IMR-90 (cell line): Measurements from ENCODE around the gene NCOA5. TPM values are rescaled to one million over a fixed set of nuclear protein-coding genes. Genes with fewer than 3 reads are reported as not detected.

Experiments used
- ATAC-seq: fragments of 200-7000 bp; cut with Tn5 transposase; 2 replicates; pipeline ENCODE4 v1.9.1; 2020; ENCODE audit warnings: low read depth, mild to moderate bottlenecking, moderate library complexity
- BruUV-seq: library from RNA; stranded (reverse); fragments of 400-500 nt; replicated peaks from 2 replicates; lab custom pipeline; 2021; lab: Mats Ljungman, UMichigan
- CTCF ChIA-PET: fragments of 300-600 bp; formaldehyde crosslinking; extraction: SDS; loops from one replicate; lab custom pipeline; 2021; ENCODE audit warnings: antibody characterized with exemption; lab: Yijun Ruan, JAX
- POLR2A ChIA-PET: fragments of 300-600 bp; sonication (Branson Sonifier 250); formaldehyde crosslinking; loops from one replicate; lab custom pipeline; 2022; ENCODE audit warnings: antibody characterized with exemption; ENCODE audit not compliant: unreplicated experiment; lab: Charles Lee
- DNase-seq: peaks from one replicate; pipeline ENCODE4 v3.0.0; 2013
- H2AFZ ChIP-seq: replicated peaks from 2 replicates; pipeline ENCODE3; 2013; ENCODE audit warnings: low read length, mild to moderate bottlenecking; ENCODE audit not compliant: poor library complexity
- H2AK5ac ChIP-seq: 2 replicates; pipeline ENCODE4 v1.6.1; 2013; ENCODE audit warnings: low read depth, low read length, inconsistent platforms
- H2AK9ac ChIP-seq: replicated peaks from 2 replicates; pipeline ENCODE3; 2013; ENCODE audit warnings: mild to moderate bottlenecking, low read depth, low read length, moderate library complexity; ENCODE audit not compliant: poor library complexity
- H2BK120ac ChIP-seq: 2 replicates; pipeline ENCODE4 v1.6.1; 2013; ENCODE audit warnings: low read depth, low read length, inconsistent platforms
- H2BK15ac ChIP-seq: 3 replicates; pipeline ENCODE4 v1.6.1; 2013; ENCODE audit warnings: low read depth, low read length, inconsistent platforms
- H2BK20ac ChIP-seq: 2 replicates; pipeline ENCODE4 v1.6.1; 2013; ENCODE audit warnings: low read depth, mild to moderate bottlenecking, inconsistent platforms, low read length, moderate library complexity
- H2BK5ac ChIP-seq: 2 replicates; pipeline ENCODE4 v1.6.1; 2013; ENCODE audit warnings: mild to moderate bottlenecking, low read depth, low read length, inconsistent platforms; ENCODE audit not compliant: poor library complexity, severe bottlenecking
- H3K14ac ChIP-seq: replicated peaks from 2 replicates; pipeline ENCODE4 v1.6.1; 2013; ENCODE audit warnings: low read depth, low read length, inconsistent platforms
- H3K18ac ChIP-seq: 2 replicates; pipeline ENCODE4 v1.6.1; 2013; ENCODE audit warnings: low read depth, low read length, control low read depth
- H3K23ac ChIP-seq: 2 replicates; pipeline ENCODE4 v1.6.1; 2013; ENCODE audit warnings: low read depth, low read length, inconsistent platforms
- H3K27ac ChIP-seq: 2 replicates; pipeline ENCODE4 v1.5.1; 2013; ENCODE audit warnings: mild to moderate bottlenecking, control low read depth, low read length; ENCODE audit not compliant: insufficient read depth
- H3K27me3 ChIP-seq: 2 replicates; pipeline ENCODE4 v1.6.1; 2013; ENCODE audit warnings: low read length; ENCODE audit not compliant: control insufficient read depth, insufficient read depth
- H3K36me3 ChIP-seq: 2 replicates; pipeline ENCODE4 v1.6.1; 2013; ENCODE audit warnings: low read length, mixed read lengths; ENCODE audit not compliant: control insufficient read depth, insufficient read depth
- H3K4ac ChIP-seq: 2 replicates; pipeline ENCODE4 v1.6.1; 2013; ENCODE audit warnings: low read depth, low read length, inconsistent platforms
- H3K4me1 ChIP-seq: 2 replicates; pipeline ENCODE4 v1.6.1; 2013; ENCODE audit warnings: low read length, mixed read lengths; ENCODE audit not compliant: control insufficient read depth, insufficient read depth
- H3K4me2 ChIP-seq: 2 replicates; pipeline ENCODE4 v1.6.1; 2013; ENCODE audit warnings: low read depth, mild to moderate bottlenecking, control low read depth, low read length, moderate library complexity
- H3K4me3 ChIP-seq: 2 replicates; pipeline ENCODE4 v1.5.1; 2013; ENCODE audit warnings: low read depth, mild to moderate bottlenecking, control low read depth, low read length, moderate library complexity; ENCODE audit not compliant: insufficient read depth
- H3K56ac ChIP-seq: 2 replicates; pipeline ENCODE4 v1.6.1; 2013; ENCODE audit warnings: low read length, inconsistent platforms; ENCODE audit not compliant: insufficient read depth; ENCODE audit errors: extremely low read depth
- H3K79me1 ChIP-seq, 2 experiments: 2 replicates each; pipeline ENCODE4 v1.6.1; 2013; ENCODE audit warnings: low read length in 2 of 2, inconsistent platforms in 1 of 2, low read depth in 1 of 2
- H3K9ac ChIP-seq: 2 replicates; pipeline ENCODE4 v1.6.1; 2013; ENCODE audit warnings: low read depth, low read length, control low read depth
- H3K9me1 ChIP-seq: 2 replicates; pipeline ENCODE4 v1.6.1; 2013; ENCODE audit warnings: low read length, inconsistent platforms; ENCODE audit not compliant: insufficient read depth
- H3K9me3 ChIP-seq: 2 replicates; pipeline ENCODE4 v1.6.1; 2013; ENCODE audit warnings: low read length; ENCODE audit not compliant: control insufficient read depth, insufficient read depth
- H4K20me1 ChIP-seq: 2 replicates; pipeline ENCODE4 v1.6.1; 2013; ENCODE audit warnings: low read length, inconsistent platforms; ENCODE audit not compliant: insufficient read depth
- H4K5ac ChIP-seq: 2 replicates; pipeline ENCODE4 v1.6.1; 2013; ENCODE audit warnings: mild to moderate bottlenecking, low read depth, low read length, control low read depth
- H4K8ac ChIP-seq, 2 experiments: 2 replicates each; pipeline ENCODE4 v1.6.1; 2013; ENCODE audit warnings: low read depth in 2 of 2, low read length in 2 of 2, control low read depth in 1 of 2, inconsistent platforms in 1 of 2
- H4K91ac ChIP-seq: 2 replicates; pipeline ENCODE4 v1.6.1; 2013; ENCODE audit warnings: low read depth, low read length, inconsistent platforms; ENCODE audit not compliant: insufficient read depth
- CEBPB ChIP-seq: IDR thresholded peaks from 2 replicates; pipeline ENCODE4 v1.6.1; 2012; ENCODE audit warnings: low read depth, low read length, improper control_type of control experiment
- CHD1 ChIP-seq: IDR thresholded peaks from 2 replicates; pipeline ENCODE4 v1.6.1; 2012; ENCODE audit warnings: low read depth, low read length, improper control_type of control experiment
- MAZ ChIP-seq: IDR thresholded peaks from 2 replicates; pipeline ENCODE4 v1.6.1; 2012; ENCODE audit warnings: low read depth, mild to moderate bottlenecking, low read length, improper control_type of control experiment, moderate library complexity, borderline replicate concordance
- MXI1 ChIP-seq: IDR thresholded peaks from 2 replicates; pipeline ENCODE4 v1.6.1; 2012; ENCODE audit warnings: low read depth, mild to moderate bottlenecking, low read length, moderate library complexity, borderline replicate concordance
- POLR2A ChIP-seq: IDR thresholded peaks from 2 replicates; pipeline ENCODE4 v1.6.1; 2012; ENCODE audit warnings: mild to moderate bottlenecking, low read depth, low read length
- RAD21 ChIP-seq: IDR thresholded peaks from 2 replicates; pipeline ENCODE4 v1.6.1; 2012; ENCODE audit warnings: low read length, improper control_type of control experiment
- RCOR1 ChIP-seq: IDR thresholded peaks from 2 replicates; pipeline ENCODE4 v1.6.1; 2012; ENCODE audit warnings: mild to moderate bottlenecking, low read length, improper control_type of control experiment; ENCODE audit not compliant: insufficient replicate concordance
- WGBS, 2 experiments: methylation state at CpG; one replicate each; pipeline versions ENCODE4 v1.1.5 to v1.1.7; 2013; ENCODE audit warnings: missing lambda C conversion rate in 2 of 2; ENCODE audit not compliant: insufficient read length in 1 of 2; ENCODE audit errors: extremely low coverage in 2 of 2; 5-methylcytosine and 5-hydroxymethylcytosine counted together
- dilution Hi-C: fragments of 300-500 bp; cut with HindIII; formaldehyde crosslinking; loops from one replicate; pipeline ENCODE4 v1.14.3; 2018; ENCODE audit warnings: low sequenced_read_pairs; ENCODE audit not compliant: unreplicated experiment
- in situ Hi-C: fragments of 300-500 bp; cut with MboI; formaldehyde crosslinking; loops from 3 replicates; pipeline ENCODE4 v1.14.3; 2019; ENCODE audit warnings: low sequenced_read_pairs, inconsistent platforms, mixed read lengths
- intact Hi-C: fragments of 100-400 bp; cut with micrococcal nuclease; formaldehyde crosslinking; loops from 2 replicates; pipeline ENCODE4 v1.10.0; 2022
- polyA plus RNA-seq, 3 experiments: library from polyadenylated mRNA; depleted of rRNA; stranded (reverse); fragments of >200 nt; gene quantifications; 2 replicates each; pipeline ENCODE4 v1.2.3, GENCODE V29; 2012; ENCODE audit warnings: low replicate concordance in 1 of 3
- total RNA-seq: library from RNA; depleted of rRNA; stranded (reverse); fragments of >200 nt; gene quantifications from 2 replicates; pipeline ENCODE4 v1.2.3, GENCODE V29; 2012
- TF ChIP-seq, protein P1 (sequence below): conservative IDR thresholded peaks from 2 replicates; pipeline ENCODE4 v1.5.1; 2012; ENCODE audit warnings: mild to moderate bottlenecking, low read depth, low read length, improper control_type of control experiment
- TF ChIP-seq, protein P2 (sequence below): fragments of 150-350 bp; IDR thresholded peaks from 2 replicates; pipeline ENCODE4 v1.6.1; 2017; ENCODE audit warnings: mild to moderate bottlenecking, antibody characterized with exemption, low read length, low read depth
- TF ChIP-seq, protein P3 (sequence below): fragments of 150-350 bp; IDR thresholded peaks from 2 replicates; pipeline ENCODE4 v1.6.1; 2016; ENCODE audit warnings: low read depth, mild to moderate bottlenecking, low read length, moderate library complexity, borderline replicate concordance

NCOA5 gene
- total and polyA plus RNA-seq, 2 of the 4 experiments (the other 2 are of a cell fraction): 17.4 to 20.6 TPM

DNA sequence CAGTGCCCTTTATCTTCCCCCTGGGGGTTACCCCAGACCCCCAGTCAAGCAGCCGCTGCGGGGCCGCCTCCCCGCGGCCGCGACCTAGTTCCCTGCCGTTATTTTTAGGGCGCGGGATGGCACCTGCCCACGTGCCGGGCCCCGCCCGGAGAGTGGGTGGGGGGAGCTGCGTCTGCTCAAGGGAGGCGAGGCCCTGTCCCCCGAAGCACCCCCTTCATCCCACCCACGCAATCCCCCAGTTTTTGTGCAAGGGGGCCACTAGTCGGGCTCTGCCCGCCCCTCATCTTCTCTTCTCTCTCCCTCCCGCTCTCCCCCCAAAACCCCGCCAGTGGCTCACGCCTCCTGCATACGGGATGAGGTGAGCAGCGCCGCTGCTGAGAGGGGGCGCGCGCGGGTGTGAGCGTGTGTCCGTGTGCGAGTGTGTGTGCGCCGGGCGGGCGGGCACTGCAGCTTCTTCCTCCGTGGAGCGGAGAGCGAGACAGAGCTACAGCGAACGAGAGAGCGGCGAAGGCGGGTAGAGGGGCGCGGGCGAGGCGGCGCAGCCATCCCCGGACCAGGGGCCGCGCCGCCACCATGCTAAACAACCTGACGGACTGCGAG, 60.9 kb downstream of the NCOA5 start, which contains the start of gene SLC12A5:
Gene SLC12A5 (plus strand): TSS at position 444 of the 600 bp plus-strand sequence. CDS start 130 bp downstream, at position 574.
- WGBS, 2 experiments: 13% methylated on average over 18 of the region's 56 CpGs; no CpG with 5 or more reads in 1 of the 2 experiments
- POLR2A ChIA-PET: interaction anchor here (0.6 kb wide), 1 partner anchor 305 kb away, joined by 13 read pairs; no protein-coding TSS in a partner anchor

More for the DNA sequence above, 60.9 kb downstream of the NCOA5 start, which contains the start of gene SLC12A5:
- H3K56ac ChIP-seq: no peak within 1 kb of the TSS
- CTCF ChIA-PET: interaction anchor here (1.1 to 1.3 kb wide), 2 partner anchors 29 to 42 kb away, joined by 3 to 4 read pairs; no protein-coding TSS in a partner anchor
- no peak within 1 kb of the TSS for H2BK5ac ChIP-seq
- no peak within 1 kb of the TSS for H2AK5ac ChIP-seq
- in situ Hi-C loops (no loop called here), dilution Hi-C loops (no loop called here), intact Hi-C loops (no loop called here)
- TF ChIP-seq CHD1: no peak
- no peak for TF ChIP-seq RCOR1
- TF ChIP-seq, protein P1, sequence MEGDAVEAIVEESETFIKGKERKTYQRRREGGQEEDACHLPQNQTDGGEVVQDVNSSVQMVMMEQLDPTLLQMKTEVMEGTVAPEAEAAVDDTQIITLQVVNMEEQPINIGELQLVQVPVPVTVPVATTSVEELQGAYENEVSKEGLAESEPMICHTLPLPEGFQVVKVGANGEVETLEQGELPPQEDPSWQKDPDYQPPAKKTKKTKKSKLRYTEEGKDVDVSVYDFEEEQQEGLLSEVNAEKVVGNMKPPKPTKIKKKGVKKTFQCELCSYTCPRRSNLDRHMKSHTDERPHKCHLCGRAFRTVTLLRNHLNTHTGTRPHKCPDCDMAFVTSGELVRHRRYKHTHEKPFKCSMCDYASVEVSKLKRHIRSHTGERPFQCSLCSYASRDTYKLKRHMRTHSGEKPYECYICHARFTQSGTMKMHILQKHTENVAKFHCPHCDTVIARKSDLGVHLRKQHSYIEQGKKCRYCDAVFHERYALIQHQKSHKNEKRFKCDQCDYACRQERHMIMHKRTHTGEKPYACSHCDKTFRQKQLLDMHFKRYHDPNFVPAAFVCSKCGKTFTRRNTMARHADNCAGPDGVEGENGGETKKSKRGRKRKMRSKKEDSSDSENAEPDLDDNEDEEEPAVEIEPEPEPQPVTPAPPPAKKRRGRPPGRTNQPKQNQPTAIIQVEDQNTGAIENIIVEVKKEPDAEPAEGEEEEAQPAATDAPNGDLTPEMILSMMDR: no peak
- no peak for TF ChIP-seq POLR2A
- no peak for TF ChIP-seq MXI1
- TF ChIP-seq, protein P2, sequence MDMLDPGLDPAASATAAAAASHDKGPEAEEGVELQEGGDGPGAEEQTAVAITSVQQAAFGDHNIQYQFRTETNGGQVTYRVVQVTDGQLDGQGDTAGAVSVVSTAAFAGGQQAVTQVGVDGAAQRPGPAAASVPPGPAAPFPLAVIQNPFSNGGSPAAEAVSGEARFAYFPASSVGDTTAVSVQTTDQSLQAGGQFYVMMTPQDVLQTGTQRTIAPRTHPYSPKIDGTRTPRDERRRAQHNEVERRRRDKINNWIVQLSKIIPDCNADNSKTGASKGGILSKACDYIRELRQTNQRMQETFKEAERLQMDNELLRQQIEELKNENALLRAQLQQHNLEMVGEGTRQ: no peak
- no peak for TF ChIP-seq MAZ
- TF ChIP-seq, protein P3, sequence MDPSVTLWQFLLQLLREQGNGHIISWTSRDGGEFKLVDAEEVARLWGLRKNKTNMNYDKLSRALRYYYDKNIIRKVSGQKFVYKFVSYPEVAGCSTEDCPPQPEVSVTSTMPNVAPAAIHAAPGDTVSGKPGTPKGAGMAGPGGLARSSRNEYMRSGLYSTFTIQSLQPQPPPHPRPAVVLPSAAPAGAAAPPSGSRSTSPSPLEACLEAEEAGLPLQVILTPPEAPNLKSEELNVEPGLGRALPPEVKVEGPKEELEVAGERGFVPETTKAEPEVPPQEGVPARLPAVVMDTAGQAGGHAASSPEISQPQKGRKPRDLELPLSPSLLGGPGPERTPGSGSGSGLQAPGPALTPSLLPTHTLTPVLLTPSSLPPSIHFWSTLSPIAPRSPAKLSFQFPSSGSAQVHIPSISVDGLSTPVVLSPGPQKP: no peak
- no peak for TF ChIP-seq CEBPB
- TF ChIP-seq RAD21: no peak
- no peak within 1 kb of the TSS for H3K9ac ChIP-seq
- no peaks in the 10 kb centered on the region; the same call in 1 of the 2 replicates for H4K20me1 ChIP-seq
- no peak within 1 kb of the TSS for H3K4ac ChIP-seq
- no peak within 1 kb of the TSS for H3K4me3 ChIP-seq
- H3K36me3 ChIP-seq: no peaks in the 10 kb centered on the region
- H3K23ac ChIP-seq: no peak within 1 kb of the TSS
- H2AFZ ChIP-seq: no peak within 1 kb of the TSS
- no peak within 1 kb of the TSS for H3K27ac ChIP-seq
- no peaks in the 10 kb centered on the region for H3K9me1 ChIP-seq
- H3K4me2 ChIP-seq: no peak within 1 kb of the TSS
- H2BK20ac ChIP-seq: no peak within 1 kb of the TSS
- no peak for DNase-seq
- no peak within 1 kb of the TSS for H3K18ac ChIP-seq
- H2BK15ac ChIP-seq: no peak within 1 kb of the TSS
- H3K9me3 ChIP-seq: peaks cover 2% of the 10 kb centered on the region; the same call in 1 of the 2 replicates
- no peak for ATAC-seq
- no TSS peak for BruUV-seq
- no peak within 1 kb of the TSS for H3K14ac ChIP-seq
- no peak within 1 kb of the TSS for H4K5ac ChIP-seq
- H4K8ac ChIP-seq: no peak within 1 kb of the TSS
- no peaks in the 10 kb centered on the region for H3K79me1 ChIP-seq
- H3K4me1 ChIP-seq: no peaks in the 10 kb centered on the region
- no peak within 1 kb of the TSS for H2AK9ac ChIP-seq
- no peak within 1 kb of the TSS for H2BK120ac ChIP-seq
- H3K27me3 ChIP-seq: peaks cover 60% of the 10 kb centered on the region
- H4K91ac ChIP-seq: no peak within 1 kb of the TSS
